ENCODE data around the gene GALNT14. TPM values are rescaled to one million over a fixed set of nuclear protein-coding genes. Genes with fewer than 3 reads are reported as not detected.

GALNT14 gene
- total RNA-seq, 1 experiment from 2014 or later = 6.0 TPM

- ChIA-PET POLR2A (no interaction called here), CTCF (interaction anchor here (1.1 to 2.5 kb wide), 2 partner anchors 156 to 271 kb away, joined by 3 to 11 read pairs; partner anchors contain the start of gene GALNT14)
- peaks cover 11% of the 10 kb centered on the region for H3K4me1 Mint-ChIP-seq
- TF ChIP-seq SMAD3 (CRISPR knock-in tag; IDR thresholded peaks at IDR 0.05; ENCODE audit: borderline replicate concordance) (no peak), IRF2 (CRISPR knock-in tag; IDR thresholded peaks at IDR 0.05; ENCODE audit: borderline replicate concordance, low read depth) (no peak), PRRX2 (CRISPR knock-in tag; IDR thresholded peaks at IDR 0.05) (no peak), ZMAT4 (CRISPR knock-in tag; IDR thresholded peaks at IDR 0.05) (no peak), ZBTB43 (CRISPR knock-in tag; IDR thresholded peaks at IDR 0.05) (no peak), HMGA2 (CRISPR knock-in tag; IDR thresholded peaks at IDR 0.05) (no peak), NFE2L1 (CRISPR knock-in tag; IDR thresholded peaks at IDR 0.05) (no peak), TP53 (CRISPR knock-in tag; IDR thresholded peaks at IDR 0.05) (no peak), TEAD4 (CRISPR knock-in tag; IDR thresholded peaks at IDR 0.05) (no peak), FOXP1 (CRISPR knock-in tag; IDR thresholded peaks at IDR 0.05; ENCODE audit: borderline replicate concordance) (no peak), CDX4 (CRISPR knock-in tag; IDR thresholded peaks at IDR 0.05; ENCODE audit: borderline replicate concordance) (no peak), OVOL2 (CRISPR knock-in tag; IDR thresholded peaks at IDR 0.05; ENCODE audit: borderline replicate concordance) (no peak), EMX1 (CRISPR knock-in tag; IDR thresholded peaks at IDR 0.05) (no peak), ZNF317 (CRISPR knock-in tag; IDR thresholded peaks at IDR 0.05; ENCODE audit: borderline replicate concordance, low read depth) (no peak), CTCF (IDR thresholded peaks at IDR 0.05) (no peak)
- no peaks in the 10 kb centered on the region for H3K36me3 Mint-ChIP-seq
- DNase-seq (ENCODE audit: low spot score) (no peak), ATAC-seq (no peak)
- H3K27ac Mint-ChIP-seq = no peak overlapping the region
- H3K9me3 Mint-ChIP-seq = peaks cover 7% of the 10 kb centered on the region
- H3K27me3 Mint-ChIP-seq (ENCODE audit: low read depth) = no peaks in the 10 kb centered on the region
- no peak overlapping the region for H3K4me3 Mint-ChIP-seq
Observed at GRCh38 chr2:30867385-30867784, 270.9 kb downstream of the GALNT14 start.

GRCh38 chr2:30866974-30867373 lies 271.3 kb downstream of the GALNT14 start:
- H3K4me1 Mint-ChIP-seq = peaks cover 7% of the 10 kb centered on the region
- H3K36me3 Mint-ChIP-seq = no peaks in the 10 kb centered on the region
- no peak overlapping the region for H3K4me3 Mint-ChIP-seq
- H3K9me3 Mint-ChIP-seq = peaks cover 7% of the 10 kb centered on the region
- ChIA-PET POLR2A (no interaction called here), CTCF (interaction anchor here (1.1 to 2.5 kb wide), 2 partner anchors 155 to 271 kb away, joined by 3 to 11 read pairs; partner anchors contain the start of gene GALNT14)
- ATAC-seq (no peak), DNase-seq (ENCODE audit: low spot score) (no peak)
- no peak overlapping the region for H3K27ac Mint-ChIP-seq
- H3K27me3 Mint-ChIP-seq (ENCODE audit: low read depth) = no peaks in the 10 kb centered on the region
- TF ChIP-seq TCF7 (CRISPR knock-in tag; IDR thresholded peaks at IDR 0.05; ENCODE audit: low read depth) (no peak), ATF3 (CRISPR knock-in tag; conservative IDR thresholded peaks at IDR 0.05) (no peak), ETV6 (CRISPR knock-in tag; IDR thresholded peaks at IDR 0.05) (no peak), NFYB (CRISPR knock-in tag; conservative IDR thresholded peaks at IDR 0.05; ENCODE audit: low read depth) (no peak), JUN (CRISPR knock-in tag; IDR thresholded peaks at IDR 0.05) (no peak), RELA (CRISPR knock-in tag; IDR thresholded peaks at IDR 0.05; ENCODE audit: borderline replicate concordance) (no peak), SP1 (CRISPR knock-in tag; conservative IDR thresholded peaks at IDR 0.05) (no peak), FOXP4 (CRISPR knock-in tag; IDR thresholded peaks at IDR 0.05) (no peak), ZNF263 (CRISPR knock-in tag; IDR thresholded peaks at IDR 0.05; ENCODE audit: low read depth) (no peak), KAT7 (CRISPR knock-in tag; IDR thresholded peaks at IDR 0.05; ENCODE audit: borderline replicate concordance) (no peak), ZNF671 (CRISPR knock-in tag; IDR thresholded peaks at IDR 0.05) (no peak), CREB1 (CRISPR knock-in tag; IDR thresholded peaks at IDR 0.05) (no peak), FOXK1 (CRISPR knock-in tag; IDR thresholded peaks at IDR 0.05) (no peak), ZBTB21 (CRISPR knock-in tag; IDR thresholded peaks at IDR 0.05; ENCODE audit: borderline replicate concordance) (no peak), HMGA2 (CRISPR knock-in tag; IDR thresholded peaks at IDR 0.05) (no peak), PREB (CRISPR knock-in tag; IDR thresholded peaks at IDR 0.05; ENCODE audit: borderline replicate concordance) (no peak), ESRRA (CRISPR knock-in tag; IDR thresholded peaks at IDR 0.05; ENCODE audit: borderline replicate concordance) (no peak)
